GM13976 (cell line): ENCODE data around the gene CTSW.

ENCODE experiments used
- DNase-seq: peaks from one replicate; pipeline ENCODE4 v3.0.0; 2012; ENCODE audit warnings: low spot score
- CTCF ChIP-seq: IDR thresholded peaks from 2 replicates; pipeline ENCODE4 v1.5.1; 2012; ENCODE audit warnings: borderline replicate concordance, mild to moderate bottlenecking; ENCODE audit not compliant: insufficient read depth; ENCODE audit errors: extremely low read depth, missing control alignments, control extremely low read depth
- in situ Hi-C: fragments of 300-500 bp; cut with MboI; formaldehyde crosslinking; loops from one replicate; pipeline ENCODE4 v1.12.0; 2022; ENCODE audit warnings: low sequenced_read_pairs, mixed read lengths, inconsistent platforms; ENCODE audit not compliant: unreplicated experiment

Gene CTSW

GRCh38 chr11:65918211-65919140 is 38.8 kb downstream of the CTSW start, which contains the start of gene C11orf68:
TSS of gene C11orf68 (minus strand) at chr11:65919062. CDS start at chr11:65919031, 31 bp downstream.
- TF ChIP-seq CTCF = no peak
- DNase-seq = no peak
- in situ Hi-C loops = no loop called here

GRCh38 chr11:65919141-65919572 is 39.5 kb downstream of the CTSW start, which contains the start of gene DRAP1:
TSS of gene DRAP1 (plus strand) at chr11:65919426. CDS start at chr11:65919502, 76 bp downstream.
- in situ Hi-C loops = no loop called here
- TF ChIP-seq CTCF = no peak
- peak; percentile 100 for DNase-seq

GRCh38 chr11:65919573-65920371 is 40.1 kb downstream of the CTSW start:
- in situ Hi-C loops = no loop called here
- peak; percentile 80 for DNase-seq
- TF ChIP-seq CTCF = no peak

- no peak for DNase-seq
- in situ Hi-C loops = no loop called here
- TF ChIP-seq CTCF = no peak
Observed at GRCh38 chr11:65920372-65920802, 40.8 kb downstream of the CTSW start.

GRCh38 chr11:65921033-65921555 is 41.5 kb downstream of the CTSW start:
- no peak for DNase-seq
- TF ChIP-seq CTCF = no peak
- in situ Hi-C loops = no loop called here

GRCh38 chr11:65921876-65922275 is 42.2 kb downstream of the CTSW start:
- no peak for TF ChIP-seq CTCF
- DNase-seq = no peak
- in situ Hi-C loops = no loop called here
